Posterior cingulate gyrus (tissue), 11 donors: ENCODE data around the gene CHD8.

ENCODE experiments used
- DNase-seq, 10 donors: peaks; one replicate each; pipeline versions ENCODE4 v3.0.0 to v3.0.0-alpha.2; 2020 to 2021; ENCODE audit warnings: mixed read lengths in 3 of 10
- intact Hi-C: fragments of 100-400 bp; cut with DNase I; formaldehyde crosslinking; loops from one replicate; pipeline ENCODE4 v1.15.1; 2023

Gene CHD8

GRCh38 chr14:21437063-21437901, 18.6 kb downstream of the CHD8 start:
- intact Hi-C loops: loop anchor here (1.0 to 10.0 kb wide), 4 partner anchors 19 to 120 kb away; partner anchors contain the start of genes CHD8, RAB2B, SUPT16H and TOX4
- DNase-seq: peak; percentile 98 to 100 (median 99)

GRCh38 chr14:21436567-21437062, 19.3 kb downstream of the CHD8 start:
- intact Hi-C loops: loop anchor here (1.0 to 10.0 kb wide), 4 partner anchors 20 to 121 kb away; partner anchors contain the start of genes CHD8, RAB2B, SUPT16H and TOX4
- no peak for DNase-seq

GRCh38 chr14:21431126-21431525, 24.8 kb downstream of the CHD8 start:
- intact Hi-C loops: loop anchor here (10.0 kb wide), 1 partner anchor 46 kb away; the partner anchor contains the start of gene SUPT16H
- no peak for DNase-seq

- peak in 3 of 10 donors; percentile 5 to 74 (median 69) for DNase-seq
- intact Hi-C loops: loop anchor here (5.0 kb wide), 1 partner anchor 107 kb away; no protein-coding TSS in a partner anchor
These were observed 27.0 kb downstream of the CHD8 start for GRCh38 chr14:21428930-21429329.

GRCh38 chr14:21426692-21427091, 29.2 kb downstream of the CHD8 start:
- intact Hi-C loops: loop anchor here (5.0 kb wide), 1 partner anchor 104 kb away; no protein-coding TSS in a partner anchor
- DNase-seq: no peak

GRCh38 chr14:21419528-21419927, 36.4 kb downstream of the CHD8 start:
- intact Hi-C loops: no loop called here
- no peak for DNase-seq

- intact Hi-C loops: no loop called here
These were observed 40.6 kb downstream of the CHD8 start for GRCh38 chr14:21415329-21415728.

GRCh38 chr14:21414137-21414631, 41.7 kb downstream of the CHD8 start:
- intact Hi-C loops: no loop called here
- no peak for DNase-seq

More at GRCh38 chr14:21415329-21415728, 40.6 kb downstream of the CHD8 start:
- no peak for DNase-seq

GRCh38 chr14:21408147-21408546, 47.8 kb downstream of the CHD8 start:
- intact Hi-C loops: no loop called here
- no peak for DNase-seq

- intact Hi-C loops: no loop called here
- DNase-seq: no peak
These were observed 49.7 kb downstream of the CHD8 start for GRCh38 chr14:21406213-21406612.

GRCh38 chr14:21405097-21405496, 50.8 kb downstream of the CHD8 start:
- intact Hi-C loops: no loop called here

GRCh38 chr14:21399311-21399870, 56.5 kb downstream of the CHD8 start:
- intact Hi-C loops: no loop called here
- no peak for DNase-seq

More at GRCh38 chr14:21405097-21405496, 50.8 kb downstream of the CHD8 start:
- DNase-seq: no peak

- intact Hi-C loops: no loop called here
- DNase-seq: no peak
These were observed 57.0 kb downstream of the CHD8 start for GRCh38 chr14:21398901-21399300.

GRCh38 chr14:21395450-21395849, 60.5 kb downstream of the CHD8 start:
- intact Hi-C loops: no loop called here
- no peak for DNase-seq

GRCh38 chr14:21385188-21385904, 70.6 kb downstream of the CHD8 start:
- no peak for DNase-seq
- intact Hi-C loops: loop anchor here (10.0 kb wide), 1 partner anchor 49 kb away; no protein-coding TSS in a partner anchor

- DNase-seq: no peak
- intact Hi-C loops: loop anchor here (5.0 to 10.0 kb wide), 2 partner anchors 50 to 117 kb away; partner anchors contain the start of gene HNRNPC
These were observed 71.5 kb downstream of the CHD8 start for GRCh38 chr14:21384494-21384851.

GRCh38 chr14:21383848-21384493, 72.0 kb downstream of the CHD8 start, which contains the start of gene SUPT16H:
TSS of gene SUPT16H (minus strand) at chr14:21384019. CDS start at chr14:21383927, 92 bp downstream.
- intact Hi-C loops: loop anchor here (5.0 to 10.0 kb wide), 2 partner anchors 51 to 117 kb away; partner anchors contain the start of gene HNRNPC
- DNase-seq: peak; percentile 85 to 99 (median 88)

- peak in 8 of 10 donors; percentile 14 to 87 (median 24) for DNase-seq
- intact Hi-C loops: loop anchor here (5.0 to 10.0 kb wide), 2 partner anchors 52 to 116 kb away; partner anchors contain the start of gene HNRNPC
These were observed 72.8 kb downstream of the CHD8 start for GRCh38 chr14:21382886-21383847.
